Measurements from ENCODE around the gene ZBTB46. TPM values are rescaled to one million over a fixed set of nuclear protein-coding genes. Genes with fewer than 3 reads are reported as not detected.
A peak's percentile ranks its signal among the peaks of the same experiment; 100 is the strongest.

Gene ZBTB46
- total and polyA plus RNA-seq, 4 donors, result 0.79 to 12.1 (median 4.7) TPM

DNA sequence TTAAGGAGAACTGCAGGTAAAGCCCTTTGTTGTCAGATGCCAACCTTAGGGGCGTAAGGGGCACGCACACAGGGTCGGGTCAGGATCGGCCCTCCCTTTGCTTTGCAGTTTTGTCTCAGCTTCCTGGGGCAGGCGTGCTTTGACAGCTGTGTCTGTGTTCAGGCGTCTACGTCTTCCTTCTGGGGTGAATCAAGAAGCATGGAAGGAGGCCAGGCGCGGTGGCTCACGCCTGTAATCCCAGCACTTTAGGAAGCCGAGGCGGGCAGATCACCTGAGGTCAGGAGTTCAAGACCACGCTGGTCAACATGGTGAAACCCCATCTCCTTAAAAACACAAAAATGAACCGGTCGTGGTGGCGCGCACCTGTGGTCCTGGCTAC is 121.9 kb downstream of the ZBTB46 start:
- Histone ChIP-seq H3K4me3 (ENCODE audit: low read depth in 1 of 3, low read length in 3 of 3) (peak overlapping the region in 1 of 3 donors; percentile 76), H3K27ac (ENCODE audit: low read depth in 1 of 2, low read length in 2 of 2) (no peak overlapping the region), H3K36me3 (ENCODE audit: control insufficient read depth in 4 of 4, insufficient read depth in 3 of 4, low read depth in 1 of 4, low read length in 3 of 4) (peaks cover 7 to 30% (median 14%) of the 10 kb centered on the region in 4 donors), H3K9ac (ENCODE audit: low read depth in 1 of 2, low read length in 2 of 2) (no peak overlapping the region), H3K9me3 (ENCODE audit: control insufficient read depth in 4 of 4, low read length in 3 of 4) (no peaks in the 10 kb centered on the region), H3K27me3 (ENCODE audit: control insufficient read depth in 4 of 4, insufficient read depth in 4 of 4, low read length in 3 of 4) (no peaks in the 10 kb centered on the region), H3K4me1 (ENCODE audit: control insufficient read depth in 4 of 4, insufficient read depth in 4 of 4, low read length in 3 of 4) (peaks cover 5 to 27% (median 25%) of the 10 kb centered on the region in 4 donors)
- 93% methylated on average over 17 of the region's 17 CpGs for WGBS
- DNase-seq (ENCODE audit: low spot score), result no peak
- TF ChIP-seq, protein P1, sequence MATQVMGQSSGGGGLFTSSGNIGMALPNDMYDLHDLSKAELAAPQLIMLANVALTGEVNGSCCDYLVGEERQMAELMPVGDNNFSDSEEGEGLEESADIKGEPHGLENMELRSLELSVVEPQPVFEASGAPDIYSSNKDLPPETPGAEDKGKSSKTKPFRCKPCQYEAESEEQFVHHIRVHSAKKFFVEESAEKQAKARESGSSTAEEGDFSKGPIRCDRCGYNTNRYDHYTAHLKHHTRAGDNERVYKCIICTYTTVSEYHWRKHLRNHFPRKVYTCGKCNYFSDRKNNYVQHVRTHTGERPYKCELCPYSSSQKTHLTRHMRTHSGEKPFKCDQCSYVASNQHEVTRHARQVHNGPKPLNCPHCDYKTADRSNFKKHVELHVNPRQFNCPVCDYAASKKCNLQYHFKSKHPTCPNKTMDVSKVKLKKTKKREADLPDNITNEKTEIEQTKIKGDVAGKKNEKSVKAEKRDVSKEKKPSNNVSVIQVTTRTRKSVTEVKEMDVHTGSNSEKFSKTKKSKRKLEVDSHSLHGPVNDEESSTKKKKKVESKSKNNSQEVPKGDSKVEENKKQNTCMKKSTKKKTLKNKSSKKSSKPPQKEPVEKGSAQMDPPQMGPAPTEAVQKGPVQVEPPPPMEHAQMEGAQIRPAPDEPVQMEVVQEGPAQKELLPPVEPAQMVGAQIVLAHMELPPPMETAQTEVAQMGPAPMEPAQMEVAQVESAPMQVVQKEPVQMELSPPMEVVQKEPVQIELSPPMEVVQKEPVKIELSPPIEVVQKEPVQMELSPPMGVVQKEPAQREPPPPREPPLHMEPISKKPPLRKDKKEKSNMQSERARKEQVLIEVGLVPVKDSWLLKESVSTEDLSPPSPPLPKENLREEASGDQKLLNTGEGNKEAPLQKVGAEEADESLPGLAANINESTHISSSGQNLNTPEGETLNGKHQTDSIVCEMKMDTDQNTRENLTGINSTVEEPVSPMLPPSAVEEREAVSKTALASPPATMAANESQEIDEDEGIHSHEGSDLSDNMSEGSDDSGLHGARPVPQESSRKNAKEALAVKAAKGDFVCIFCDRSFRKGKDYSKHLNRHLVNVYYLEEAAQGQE (IDR thresholded peaks at IDR 0.05), result no peak
- TF ChIP-seq EGR1 (IDR thresholded peaks at IDR 0.05; ENCODE audit: low read depth in 2 of 2), result no peak
- TF ChIP-seq, protein P2, sequence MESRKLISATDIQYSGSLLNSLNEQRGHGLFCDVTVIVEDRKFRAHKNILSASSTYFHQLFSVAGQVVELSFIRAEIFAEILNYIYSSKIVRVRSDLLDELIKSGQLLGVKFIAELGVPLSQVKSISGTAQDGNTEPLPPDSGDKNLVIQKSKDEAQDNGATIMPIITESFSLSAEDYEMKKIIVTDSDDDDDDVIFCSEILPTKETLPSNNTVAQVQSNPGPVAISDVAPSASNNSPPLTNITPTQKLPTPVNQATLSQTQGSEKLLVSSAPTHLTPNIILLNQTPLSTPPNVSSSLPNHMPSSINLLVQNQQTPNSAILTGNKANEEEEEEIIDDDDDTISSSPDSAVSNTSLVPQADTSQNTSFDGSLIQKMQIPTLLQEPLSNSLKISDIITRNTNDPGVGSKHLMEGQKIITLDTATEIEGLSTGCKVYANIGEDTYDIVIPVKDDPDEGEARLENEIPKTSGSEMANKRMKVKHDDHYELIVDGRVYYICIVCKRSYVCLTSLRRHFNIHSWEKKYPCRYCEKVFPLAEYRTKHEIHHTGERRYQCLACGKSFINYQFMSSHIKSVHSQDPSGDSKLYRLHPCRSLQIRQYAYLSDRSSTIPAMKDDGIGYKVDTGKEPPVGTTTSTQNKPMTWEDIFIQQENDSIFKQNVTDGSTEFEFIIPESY (IDR thresholded peaks at IDR 0.05), result no peak
- TF ChIP-seq HNF4A (conservative IDR thresholded peaks at IDR 0.05), result no peak
- TF ChIP-seq NR2F2 (IDR thresholded peaks at IDR 0.05), result no peak
- no peak for TF ChIP-seq JUND (IDR thresholded peaks at IDR 0.05)
- TF ChIP-seq HNF4G (IDR thresholded peaks at IDR 0.05), result no peak
- TF ChIP-seq, protein P3, sequence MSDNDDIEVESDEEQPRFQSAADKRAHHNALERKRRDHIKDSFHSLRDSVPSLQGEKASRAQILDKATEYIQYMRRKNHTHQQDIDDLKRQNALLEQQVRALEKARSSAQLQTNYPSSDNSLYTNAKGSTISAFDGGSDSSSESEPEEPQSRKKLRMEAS (IDR thresholded peaks at IDR 0.05), result no peak
- TF ChIP-seq YY1 (IDR thresholded peaks at IDR 0.05), result no peak
- TF ChIP-seq GABPA (IDR thresholded peaks at IDR 0.05 in 1 of 2, conservative IDR thresholded peaks at IDR 0.05 in 1 of 2), result no peak
- TF ChIP-seq, protein P4, sequence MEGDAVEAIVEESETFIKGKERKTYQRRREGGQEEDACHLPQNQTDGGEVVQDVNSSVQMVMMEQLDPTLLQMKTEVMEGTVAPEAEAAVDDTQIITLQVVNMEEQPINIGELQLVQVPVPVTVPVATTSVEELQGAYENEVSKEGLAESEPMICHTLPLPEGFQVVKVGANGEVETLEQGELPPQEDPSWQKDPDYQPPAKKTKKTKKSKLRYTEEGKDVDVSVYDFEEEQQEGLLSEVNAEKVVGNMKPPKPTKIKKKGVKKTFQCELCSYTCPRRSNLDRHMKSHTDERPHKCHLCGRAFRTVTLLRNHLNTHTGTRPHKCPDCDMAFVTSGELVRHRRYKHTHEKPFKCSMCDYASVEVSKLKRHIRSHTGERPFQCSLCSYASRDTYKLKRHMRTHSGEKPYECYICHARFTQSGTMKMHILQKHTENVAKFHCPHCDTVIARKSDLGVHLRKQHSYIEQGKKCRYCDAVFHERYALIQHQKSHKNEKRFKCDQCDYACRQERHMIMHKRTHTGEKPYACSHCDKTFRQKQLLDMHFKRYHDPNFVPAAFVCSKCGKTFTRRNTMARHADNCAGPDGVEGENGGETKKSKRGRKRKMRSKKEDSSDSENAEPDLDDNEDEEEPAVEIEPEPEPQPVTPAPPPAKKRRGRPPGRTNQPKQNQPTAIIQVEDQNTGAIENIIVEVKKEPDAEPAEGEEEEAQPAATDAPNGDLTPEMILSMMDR (IDR thresholded peaks at IDR 0.05; ENCODE audit: low read depth, low read length, missing input control), result no peak
- no peak for TF ChIP-seq SP1 (IDR thresholded peaks at IDR 0.05)

DNA sequence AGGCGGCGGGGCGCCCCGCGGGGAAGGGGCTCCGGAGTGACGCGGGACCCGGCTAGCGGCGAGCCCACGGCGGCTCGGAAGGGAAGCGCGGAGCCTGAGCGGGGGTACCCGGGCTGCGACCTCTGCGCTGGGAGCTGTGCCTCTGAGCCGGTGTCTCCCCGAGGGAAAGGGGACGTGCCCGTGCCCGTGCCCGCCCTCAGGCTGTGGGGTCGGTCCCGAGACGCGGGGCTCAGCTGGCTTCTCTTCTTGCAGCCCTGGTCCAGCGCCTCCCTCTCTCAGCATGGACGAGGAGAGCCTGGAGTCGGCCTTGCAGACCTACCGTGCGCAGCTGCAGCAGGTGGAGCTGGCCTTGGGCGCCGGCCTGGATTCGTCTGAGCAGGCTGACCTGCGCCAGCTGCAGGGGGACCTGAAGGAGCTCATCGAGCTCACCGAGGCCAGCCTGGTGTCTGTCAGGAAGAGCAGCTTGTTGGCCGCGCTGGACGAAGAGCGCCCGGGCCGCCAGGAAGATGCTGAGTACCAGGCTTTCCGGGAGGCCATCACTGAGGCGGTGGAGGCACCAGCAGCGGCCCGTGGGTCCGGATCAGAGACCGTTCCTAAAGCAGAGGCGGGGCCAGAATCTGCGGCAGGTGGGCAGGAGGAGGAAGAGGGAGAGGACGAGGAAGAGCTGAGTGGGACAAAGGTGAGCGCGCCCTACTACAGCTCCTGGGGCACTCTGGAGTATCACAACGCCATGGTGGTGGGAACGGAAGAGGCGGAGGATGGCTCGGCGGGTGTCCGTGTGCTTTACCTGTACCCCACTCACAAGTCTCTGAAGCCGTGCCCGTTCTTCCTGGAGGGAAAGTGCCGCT is 122.5 kb downstream of the ZBTB46 start:
- TF ChIP-seq, protein P2 (IDR thresholded peaks at IDR 0.05), result no peak
- TF ChIP-seq RXRA (IDR thresholded peaks at IDR 0.05) (no peak), NR2F2 (IDR thresholded peaks at IDR 0.05) (no peak), FOXA2 (IDR thresholded peaks at IDR 0.05) (no peak), JUND (IDR thresholded peaks at IDR 0.05) (no peak), GABPA (IDR thresholded peaks at IDR 0.05 in 1 of 2, conservative IDR thresholded peaks at IDR 0.05 in 1 of 2) (no peak), HNF4A (conservative IDR thresholded peaks at IDR 0.05) (no peak)
- TF ChIP-seq, protein P3 (IDR thresholded peaks at IDR 0.05), result no peak
- Histone ChIP-seq H3K9me3 (ENCODE audit: control insufficient read depth in 4 of 4, low read length in 3 of 4) (no peaks in the 10 kb centered on the region), H3K36me3 (ENCODE audit: control insufficient read depth in 4 of 4, insufficient read depth in 3 of 4, low read depth in 1 of 4, low read length in 3 of 4) (peaks cover 7 to 35% (median 14%) of the 10 kb centered on the region in 4 donors), H3K27me3 (ENCODE audit: control insufficient read depth in 4 of 4, insufficient read depth in 4 of 4, low read length in 3 of 4) (no peaks in the 10 kb centered on the region), H3K27ac (ENCODE audit: low read depth in 1 of 2, low read length in 2 of 2) (peak overlapping the region in 1 of 2 donors; percentile 25), H3K4me3 (ENCODE audit: low read depth in 1 of 3, low read length in 3 of 3) (peak overlapping the region; percentile 76 to 96 (median 92)), H3K9ac (ENCODE audit: low read depth in 1 of 2, low read length in 2 of 2) (no peak overlapping the region), H3K4me1 (ENCODE audit: control insufficient read depth in 4 of 4, insufficient read depth in 4 of 4, low read length in 3 of 4) (peaks cover 5 to 27% (median 25%) of the 10 kb centered on the region in 4 donors)
- DNase-seq (ENCODE audit: low spot score), result no peak
- WGBS, result 21% methylated on average over 67 of the region's 67 CpGs
